ENCODE measurements around the gene ZNF512B.

The ZNF512B gene

DNA sequence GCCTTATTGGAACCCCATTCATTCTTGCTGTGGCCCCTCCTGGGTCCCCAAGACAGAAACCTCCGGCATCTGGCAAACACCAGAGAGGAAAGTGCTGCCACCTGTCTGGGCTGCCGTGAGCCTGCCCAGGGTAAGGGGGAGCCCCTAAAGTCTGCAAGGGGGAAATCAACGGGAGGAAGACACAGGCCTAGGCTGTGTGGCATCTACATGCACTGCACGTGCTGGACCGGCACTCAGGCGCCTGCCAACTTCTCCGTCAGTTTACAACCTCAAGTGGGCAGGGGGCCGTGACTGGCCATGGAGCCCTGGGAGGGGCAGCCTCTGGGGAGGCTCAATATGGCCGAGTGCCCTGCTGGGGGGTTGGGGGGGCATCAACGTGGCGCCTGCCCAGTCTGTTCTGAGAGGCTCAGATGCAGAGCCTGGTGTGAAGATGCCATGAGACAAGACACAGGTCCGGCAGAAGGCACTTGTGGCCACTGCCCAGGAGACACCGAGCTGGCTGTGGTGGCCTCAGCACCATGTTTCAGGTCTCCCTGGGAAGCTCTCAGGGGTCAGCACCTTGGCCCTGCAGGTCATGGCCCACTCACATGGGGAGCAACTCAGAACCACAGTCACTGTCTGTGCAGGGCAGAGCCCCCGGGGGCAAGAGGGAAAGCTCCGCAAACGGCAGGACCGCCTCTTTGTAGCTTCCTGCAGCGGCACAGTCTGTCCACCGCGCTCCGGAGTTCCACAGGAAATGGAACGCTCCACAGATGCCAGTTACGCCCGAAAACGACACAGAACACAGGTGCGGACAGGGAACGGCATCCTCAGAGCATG lies 21.9 kb downstream of the ZNF512B start:
- no peak for DNase-seq (ENCODE audit: low read depth, low spot score)

DNA sequence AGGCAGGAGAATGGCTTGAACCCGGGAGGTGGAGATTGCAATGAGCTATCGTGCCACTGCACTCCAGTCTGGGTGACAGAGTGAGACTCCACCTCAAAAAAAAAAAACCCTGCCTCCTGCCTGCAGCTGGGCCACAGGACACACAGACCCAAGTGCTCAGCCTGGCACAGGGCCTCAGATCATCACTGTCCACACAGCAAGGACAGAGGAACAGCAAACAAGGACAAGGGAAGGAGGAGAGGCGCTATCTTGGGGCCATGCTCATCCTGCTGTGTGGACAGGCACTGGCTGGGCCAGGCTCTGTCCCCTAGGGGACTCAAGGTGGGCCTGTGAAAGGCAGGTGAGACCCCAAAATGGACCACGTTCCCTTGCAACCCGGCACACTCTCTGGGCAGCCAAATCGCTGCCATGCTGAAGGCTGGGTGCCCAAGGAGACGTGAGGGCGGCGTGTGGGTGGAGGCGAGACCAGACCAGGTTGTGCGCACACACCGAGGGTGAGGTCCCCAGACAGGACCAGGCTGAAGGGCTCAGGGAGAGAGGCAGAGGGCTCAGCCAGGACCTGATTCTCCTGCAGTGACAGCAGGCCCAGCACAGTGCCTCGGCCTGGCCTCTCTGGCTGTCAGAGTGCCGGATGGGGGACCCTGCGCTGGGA lies 22.6 kb downstream of the ZNF512B start:
- no peak for DNase-seq (ENCODE audit: low read depth, low spot score)

DNA sequence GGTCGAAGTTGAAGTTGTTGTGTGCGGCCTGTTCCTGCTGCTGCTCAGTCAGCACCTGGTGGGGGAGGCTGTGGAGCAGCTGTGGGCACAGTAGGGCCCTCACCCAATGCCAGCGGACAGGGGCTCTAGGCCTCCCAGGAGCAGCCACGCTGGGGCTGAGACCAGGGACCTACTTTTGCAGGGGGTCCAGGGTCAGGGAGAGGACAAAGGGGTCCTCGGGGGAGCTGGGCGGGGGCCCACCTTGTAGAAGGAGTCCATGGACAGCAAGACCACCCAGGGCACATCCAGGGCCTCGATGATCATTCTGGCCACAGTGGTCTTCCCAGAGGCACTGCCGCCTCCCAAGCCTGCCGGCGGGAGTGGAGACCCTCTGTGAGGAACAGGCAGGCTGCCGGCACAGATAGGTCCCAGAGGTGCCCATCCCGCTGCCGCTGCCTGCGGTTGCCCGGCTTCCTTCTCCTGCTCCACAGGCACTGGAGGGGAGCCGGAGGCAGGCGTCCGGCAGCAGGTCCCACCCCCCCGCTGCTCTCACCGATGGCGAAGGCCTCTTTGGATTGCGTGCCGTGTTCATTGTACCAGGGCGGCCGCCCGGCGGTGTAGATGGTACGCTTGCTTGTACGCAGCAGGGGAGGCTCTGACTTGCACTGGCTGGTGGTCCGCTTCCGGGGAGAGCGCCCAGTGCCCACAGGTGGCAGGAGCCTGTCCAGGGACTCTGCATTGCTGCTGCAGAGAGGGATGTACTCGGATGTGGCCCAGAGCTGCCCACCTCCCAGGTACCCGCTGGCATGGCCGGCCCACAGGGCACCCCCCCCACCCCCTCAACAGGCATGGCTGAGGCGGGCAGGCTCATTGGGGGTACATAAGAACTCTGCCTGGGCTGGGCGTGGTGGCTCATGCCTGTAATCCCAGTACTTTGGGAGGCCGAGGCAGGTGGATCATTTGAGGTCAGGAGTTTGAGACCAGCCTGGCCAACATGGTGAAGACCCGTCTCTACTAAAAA lies 23.5 kb downstream of the ZNF512B start:
- no peak for DNase-seq (ENCODE audit: low read depth, low spot score)

DNA sequence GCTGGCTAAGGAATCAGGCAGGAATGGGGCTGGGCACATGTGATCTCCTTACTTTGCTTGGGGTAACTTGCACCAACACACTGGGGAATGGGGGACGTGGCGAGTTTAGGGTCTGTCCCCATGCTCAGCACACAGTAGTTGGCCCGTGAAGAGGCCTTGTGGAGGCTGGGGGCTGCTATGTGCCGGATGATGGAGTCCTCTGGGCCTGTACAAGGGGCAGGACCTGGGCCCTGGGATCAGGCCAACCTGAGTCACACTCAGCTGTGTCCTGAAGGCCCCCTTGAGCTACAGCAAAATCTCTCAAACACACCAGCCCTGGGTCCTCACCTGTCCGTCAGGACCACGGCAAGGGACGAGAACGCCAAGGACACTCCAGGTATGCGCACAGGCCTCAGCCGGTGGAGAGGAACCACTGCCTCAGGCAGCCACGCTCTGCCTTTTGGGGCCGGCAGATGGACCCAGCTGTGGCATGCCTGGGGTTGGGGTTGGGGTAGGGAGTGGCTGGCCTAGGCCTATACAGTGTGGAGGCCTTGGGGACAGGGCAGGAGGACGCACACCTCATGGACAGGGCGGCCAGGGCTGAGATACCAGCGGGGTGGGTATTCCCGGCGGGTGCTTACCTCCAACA lies 24.6 kb downstream of the ZNF512B start:
- no peak for DNase-seq (ENCODE audit: low read depth, low spot score)

DNA sequence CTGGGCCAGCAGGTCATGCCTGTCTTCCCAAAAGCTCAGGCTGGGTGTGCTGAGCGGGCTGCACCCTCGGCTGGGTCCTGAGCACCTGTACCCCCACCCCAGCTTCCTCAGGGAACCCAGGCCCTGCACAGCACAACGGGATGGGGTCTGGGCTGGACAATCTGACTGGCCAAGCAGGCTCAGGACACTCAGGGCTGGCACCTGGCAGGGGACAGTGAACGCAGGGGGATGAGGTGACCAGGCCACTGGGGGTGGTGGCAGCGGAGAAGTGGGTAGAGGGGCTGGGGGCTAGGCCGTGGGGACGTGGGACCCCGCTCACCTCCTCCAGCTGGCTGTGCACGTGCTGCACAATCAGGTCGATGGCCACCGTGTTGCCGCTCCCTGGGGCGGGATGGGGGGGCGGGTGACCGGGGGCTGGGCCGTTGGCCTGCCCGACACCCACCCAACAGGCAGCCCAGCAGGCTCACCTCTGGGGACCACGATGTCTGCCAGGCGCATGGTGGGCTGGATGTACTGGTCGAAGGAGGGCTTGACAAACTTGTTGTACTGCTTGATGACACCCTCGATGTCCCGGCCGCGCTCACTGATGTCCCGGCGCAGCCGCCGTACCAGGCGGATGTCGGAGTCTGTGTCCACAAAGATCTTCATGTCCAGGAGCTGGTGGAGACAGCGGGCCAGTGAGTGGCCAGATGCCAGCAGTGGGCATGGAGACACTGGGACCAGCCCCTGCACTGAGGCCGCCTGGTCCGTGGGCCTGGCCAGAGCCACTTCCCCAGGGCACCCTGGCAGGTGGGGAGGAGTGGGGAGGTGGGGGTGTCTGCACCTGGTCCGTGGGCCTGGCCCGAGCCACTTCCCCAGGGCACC lies 25.4 kb downstream of the ZNF512B start:
- no peak for DNase-seq (ENCODE audit: low read depth, low spot score)

DNA sequence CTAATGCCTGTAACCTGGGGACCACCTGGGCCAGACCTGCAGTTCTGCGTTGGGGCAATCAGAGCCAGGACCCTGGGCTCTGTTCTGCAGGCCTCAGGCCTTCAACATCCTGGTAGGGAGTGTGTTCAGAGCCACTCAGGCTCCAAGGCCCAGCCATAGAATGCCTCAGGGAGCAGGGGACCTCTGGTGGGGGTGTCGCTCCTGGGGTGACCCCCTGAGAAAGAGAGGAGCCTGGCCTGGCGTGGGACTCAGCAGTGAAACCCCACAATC lies 26.0 kb downstream of the ZNF512B start:
- DNase-seq (ENCODE audit: low read depth, low spot score) = no peak

DNA sequence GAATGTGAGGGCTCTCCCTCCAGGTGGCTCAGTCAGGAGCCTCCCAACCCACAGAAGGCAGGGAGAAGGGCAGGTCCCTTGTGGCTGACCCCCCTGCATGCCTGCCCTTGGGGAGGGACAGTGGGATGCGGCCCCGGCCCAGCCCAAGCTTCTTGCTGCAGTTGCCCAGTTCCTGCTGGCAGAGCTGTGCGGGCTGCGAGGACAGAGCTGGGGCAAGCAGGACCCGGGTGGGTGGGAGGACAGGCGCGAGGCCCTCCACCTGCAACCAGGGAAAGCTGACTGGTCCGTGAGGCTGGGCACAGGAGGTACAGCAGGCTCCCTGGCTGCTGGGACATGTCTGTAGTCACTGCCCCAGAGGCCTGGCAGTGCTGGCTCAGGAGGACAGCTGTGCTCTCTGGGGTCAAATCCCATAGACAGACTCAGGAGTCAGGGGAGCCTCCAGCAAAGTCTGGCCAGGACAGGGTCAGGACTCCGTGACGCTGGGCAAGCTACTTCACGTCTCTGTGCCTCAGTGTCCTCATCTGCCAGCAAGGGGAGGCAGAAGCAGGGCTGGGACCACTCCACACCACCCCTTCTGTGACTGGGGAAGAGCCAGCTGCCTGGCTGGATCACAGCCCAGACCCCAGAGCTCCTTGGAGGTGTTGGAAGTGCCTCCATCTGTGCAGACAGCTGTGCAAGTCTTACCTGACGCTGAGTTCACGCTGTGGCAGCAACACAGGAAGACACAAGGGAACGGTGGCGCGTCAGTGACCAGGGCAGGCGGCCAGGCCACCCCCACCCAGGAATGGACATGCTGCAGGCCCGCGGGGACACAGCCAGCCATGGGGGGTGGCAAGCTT lies 26.5 kb downstream of the ZNF512B start:
- no peak for DNase-seq (ENCODE audit: low read depth, low spot score)

DNA sequence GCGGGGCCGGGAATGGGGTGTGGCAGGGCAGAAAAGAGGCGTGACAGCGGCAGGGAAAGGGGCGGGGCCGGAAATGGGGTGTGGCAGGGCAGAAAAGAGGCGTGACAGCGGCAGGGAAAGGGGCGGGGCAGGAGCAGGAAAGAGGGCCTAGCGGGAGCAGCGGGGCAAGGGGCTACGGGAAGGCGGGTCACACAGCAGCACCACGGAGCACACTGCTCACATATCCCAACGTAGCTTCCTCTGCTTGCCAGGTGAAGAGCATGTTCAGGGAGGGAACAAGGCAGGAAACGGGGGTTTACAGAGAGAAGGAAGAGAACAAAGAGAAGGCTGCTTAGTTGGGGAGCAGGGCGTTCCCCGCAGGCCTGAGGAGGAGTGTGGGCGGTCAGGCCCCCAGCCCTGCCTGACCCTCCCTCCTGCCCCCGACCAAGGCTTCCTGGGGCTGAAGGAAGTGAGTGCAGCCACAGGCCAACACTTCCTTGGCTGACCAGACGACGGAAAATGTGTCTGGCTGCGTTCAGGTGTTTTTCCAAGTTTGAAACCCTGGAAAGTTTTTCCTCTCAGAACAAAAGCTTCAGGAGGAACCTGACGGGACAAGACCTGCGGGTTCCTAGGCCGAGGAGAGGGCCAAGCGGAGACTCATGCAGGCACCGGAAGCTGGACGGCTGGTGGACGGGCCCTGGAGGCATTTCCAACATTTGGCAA lies 27.3 kb downstream of the ZNF512B start:
- DNase-seq (ENCODE audit: low read depth, low spot score) = no peak

DNA sequence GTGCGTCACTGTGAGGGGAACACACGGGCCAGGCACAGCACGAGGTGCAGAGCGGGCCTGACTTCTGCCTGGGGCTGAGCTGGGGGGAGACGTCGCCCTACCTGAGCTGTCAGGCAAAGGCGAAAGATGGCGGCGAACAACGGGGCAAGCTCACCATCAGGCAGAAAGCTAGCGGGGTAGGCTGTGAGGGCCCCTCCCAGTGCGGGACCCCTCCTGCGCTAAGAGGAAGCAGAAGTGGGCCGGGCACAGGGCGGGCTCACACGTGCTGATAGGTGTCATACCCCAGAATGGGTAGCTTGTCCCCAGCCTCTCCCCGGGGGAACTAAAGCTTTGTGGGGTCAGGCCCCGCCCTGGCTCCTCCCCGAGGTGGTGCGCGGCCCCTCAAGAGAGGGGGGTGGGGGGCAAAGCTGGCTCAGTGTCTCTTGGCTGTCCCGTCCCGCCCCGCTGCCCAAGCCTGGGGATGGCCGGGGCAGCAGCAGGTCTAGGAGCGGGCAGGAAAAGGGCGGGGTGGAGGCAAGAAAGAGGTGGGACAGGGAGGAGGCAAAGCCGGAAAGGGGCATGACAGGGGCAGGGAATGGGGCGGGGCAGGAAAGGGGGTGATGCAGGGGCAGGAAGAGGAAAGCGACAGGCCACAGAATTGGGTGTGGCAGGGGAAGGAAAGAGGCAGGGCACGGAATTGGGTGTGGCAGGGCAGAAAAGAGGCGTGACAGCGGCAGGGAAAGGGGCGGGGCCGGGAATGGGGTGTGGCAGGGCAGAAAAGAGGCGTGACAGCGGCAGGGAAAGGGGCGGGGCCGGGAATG lies 28.2 kb downstream of the ZNF512B start:
- DNase-seq (ENCODE audit: low read depth, low spot score) = no peak

DNA sequence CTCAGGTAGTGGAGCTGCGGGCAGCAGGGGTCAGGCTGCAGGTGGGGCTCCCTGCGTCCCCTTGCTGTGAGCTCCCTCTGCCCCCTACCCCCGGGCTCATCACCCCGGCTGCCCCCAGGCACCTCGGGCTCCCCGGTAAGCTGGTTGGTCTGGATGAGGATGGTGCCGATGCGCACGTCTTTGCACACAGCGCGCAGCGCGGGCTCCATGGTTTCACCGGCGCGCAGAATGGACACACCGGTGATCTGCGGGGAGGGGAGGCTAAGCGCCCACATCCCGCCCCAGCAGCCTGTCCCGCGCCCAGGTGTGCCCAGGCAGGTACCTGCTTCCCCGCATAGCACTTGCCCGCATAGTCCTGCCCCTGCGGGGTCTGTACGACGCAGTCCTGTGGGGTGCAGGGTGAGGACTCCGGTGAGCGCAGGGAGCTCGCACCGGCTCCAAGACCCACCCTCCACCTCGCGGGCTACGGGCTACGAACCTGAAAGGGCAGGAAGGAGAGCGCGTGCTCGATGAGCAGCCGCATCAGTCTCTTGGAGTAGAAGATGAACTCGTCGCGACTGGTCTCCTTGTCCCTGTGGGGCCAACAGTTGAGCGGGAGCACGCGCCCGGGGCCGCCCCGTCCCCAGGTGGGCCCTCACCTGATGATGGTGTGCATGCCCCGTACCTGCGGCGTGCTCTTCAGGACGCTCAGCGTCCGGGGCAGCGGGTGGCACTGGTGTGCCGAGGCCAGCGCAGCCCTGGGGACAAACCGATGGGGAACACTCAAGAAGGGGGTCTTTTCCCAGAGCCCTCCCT lies 29.1 kb downstream of the ZNF512B start:
- DNase-seq (ENCODE audit: low read depth, low spot score) = no peak

DNA sequence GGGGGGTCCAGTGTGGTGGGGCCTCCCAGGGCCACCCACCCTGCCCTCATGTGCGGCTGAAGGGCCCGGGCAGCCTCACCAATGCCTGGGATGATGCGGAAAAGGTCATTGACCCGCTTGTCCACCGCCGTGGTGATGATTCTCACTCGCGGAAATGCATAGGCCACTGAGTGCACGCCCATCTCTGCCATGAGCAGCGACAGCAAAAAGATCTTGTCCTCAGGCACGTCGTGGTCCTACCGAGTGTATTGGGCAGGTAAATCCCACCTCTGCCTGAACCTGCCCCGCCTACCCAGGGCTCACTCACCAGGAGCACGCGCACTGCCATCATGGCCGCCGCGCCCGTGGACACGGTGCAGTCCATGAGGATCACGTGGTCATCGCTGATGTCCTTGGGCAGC lies 29.7 kb downstream of the ZNF512B start:
- DNase-seq (ENCODE audit: low read depth, low spot score) = no peak

DNA sequence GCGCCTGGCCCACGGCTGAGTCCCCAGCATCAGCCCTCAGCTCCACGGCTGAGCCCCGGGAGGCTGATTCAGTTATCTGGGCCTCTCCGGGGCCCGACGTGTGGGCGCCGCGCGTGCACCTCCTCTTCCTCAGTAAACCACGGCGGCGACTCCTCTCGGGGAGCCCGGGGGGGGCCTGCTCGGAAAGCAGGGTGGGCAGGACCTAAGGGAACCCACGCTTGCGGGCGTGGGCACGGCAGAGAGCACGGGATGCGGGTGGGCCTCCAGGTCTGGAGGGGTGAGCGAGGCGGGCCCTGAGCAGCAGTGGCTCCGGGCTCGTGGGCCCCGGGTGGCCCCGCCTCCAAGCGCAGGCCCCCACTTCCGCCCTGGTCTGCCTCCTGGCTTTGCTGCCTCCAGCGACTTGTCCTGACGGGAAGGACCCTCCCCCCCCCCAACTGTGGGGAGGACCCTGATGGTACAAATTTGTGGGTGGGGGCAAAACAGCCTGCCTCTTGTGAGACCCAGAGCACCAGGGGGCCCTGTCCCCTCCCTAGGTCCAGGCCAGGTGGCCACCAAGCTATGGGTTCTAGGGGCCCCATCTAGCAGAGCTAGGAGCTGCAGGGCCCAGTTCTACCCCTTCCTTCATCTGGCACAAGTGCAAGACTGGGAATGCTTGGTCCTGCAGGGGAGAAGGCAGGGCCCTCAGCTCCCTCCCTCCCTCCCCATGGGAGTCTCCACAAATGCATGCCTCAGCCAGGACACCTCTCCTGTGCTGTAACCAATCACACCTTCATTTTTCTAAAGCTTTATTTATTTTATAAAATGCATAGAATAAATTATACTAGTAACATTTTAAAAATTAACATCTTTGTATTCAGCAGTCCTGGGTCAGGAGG lies 30.4 kb downstream of the ZNF512B start:
- DNase-seq (ENCODE audit: low read depth, low spot score) = no peak

DNA sequence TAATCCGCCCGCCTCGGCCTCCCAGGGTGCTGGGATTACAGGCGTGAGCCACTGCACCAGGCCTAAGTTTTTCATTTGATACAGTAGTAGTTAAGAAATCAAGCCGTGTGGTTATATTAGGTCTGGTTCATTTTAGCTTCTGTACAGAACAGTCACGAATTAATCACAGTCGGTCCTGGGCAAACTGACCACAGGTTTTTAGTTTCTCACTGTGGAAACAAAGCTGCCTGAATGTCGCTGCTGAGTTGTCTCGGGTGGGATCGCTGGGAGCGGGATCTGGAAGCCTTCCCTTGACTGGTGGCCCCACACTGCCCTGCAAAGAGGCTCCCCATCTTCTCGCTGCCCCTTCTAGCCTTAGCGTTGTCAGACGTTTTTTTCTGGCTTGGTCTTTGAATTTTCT lies 32.1 kb downstream of the ZNF512B start:
- no peak for DNase-seq (ENCODE audit: low read depth, low spot score)

DNA sequence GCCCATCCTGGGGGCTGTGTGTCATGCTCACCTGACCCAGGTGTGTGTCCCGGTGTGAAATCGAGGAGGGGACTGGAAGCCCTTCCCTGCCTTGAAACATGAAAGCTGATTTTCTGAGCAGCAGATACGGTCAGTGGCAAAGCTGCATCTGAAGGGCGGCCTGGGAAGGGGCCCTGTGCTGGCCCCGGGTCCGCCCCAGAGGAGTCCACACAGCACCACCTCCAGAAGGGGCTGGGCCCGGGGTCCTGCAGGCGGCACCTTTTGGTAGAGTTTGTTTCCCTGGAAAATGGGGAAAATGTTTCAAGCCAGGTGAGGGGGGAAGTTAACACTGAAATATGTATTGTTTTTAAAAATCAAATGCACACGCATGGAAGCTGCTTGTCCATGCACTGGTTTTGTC lies 34.3 kb downstream of the ZNF512B start:
- no peak for DNase-seq (ENCODE audit: low read depth, low spot score)

DNA sequence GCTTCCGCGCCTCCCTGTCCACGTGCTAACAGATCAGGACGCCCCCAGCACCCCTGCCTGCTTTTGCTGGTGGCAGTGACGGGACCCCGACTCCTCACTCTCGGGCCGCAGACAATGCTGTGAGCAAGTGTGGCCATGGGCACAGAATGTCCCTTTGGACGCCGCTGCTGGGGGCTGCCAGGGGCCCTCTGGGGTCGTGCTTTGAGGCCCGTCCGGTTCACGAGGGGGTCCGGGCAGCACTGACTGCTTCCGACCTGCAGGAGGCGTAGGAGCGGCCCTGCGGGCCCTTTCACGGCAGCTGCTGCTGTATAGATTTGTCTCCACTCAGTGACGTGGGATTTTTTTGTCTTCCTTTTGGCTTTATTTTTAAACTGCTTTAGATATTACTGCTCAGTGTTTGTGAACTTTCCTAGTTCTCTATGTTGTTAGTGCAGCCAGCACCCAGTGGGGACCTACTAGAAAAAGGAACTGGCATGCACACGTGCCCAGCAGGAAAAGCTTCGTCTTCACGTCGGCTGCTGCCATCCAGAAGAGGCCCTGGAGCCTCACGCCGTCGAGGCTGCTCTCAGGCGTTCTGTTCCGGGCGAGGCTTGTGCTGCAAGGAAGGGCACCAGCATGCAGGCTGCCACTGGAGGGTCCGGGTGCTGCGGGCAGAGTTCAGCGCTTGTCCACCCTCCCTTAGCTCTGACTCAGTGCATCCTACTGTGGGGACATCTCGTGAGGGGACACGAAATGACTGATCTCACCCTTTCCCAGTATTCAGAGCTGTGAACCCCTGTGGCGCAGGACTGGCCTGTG lies 35.3 kb downstream of the ZNF512B start:
- no peak for DNase-seq (ENCODE audit: low read depth, low spot score)

DNA sequence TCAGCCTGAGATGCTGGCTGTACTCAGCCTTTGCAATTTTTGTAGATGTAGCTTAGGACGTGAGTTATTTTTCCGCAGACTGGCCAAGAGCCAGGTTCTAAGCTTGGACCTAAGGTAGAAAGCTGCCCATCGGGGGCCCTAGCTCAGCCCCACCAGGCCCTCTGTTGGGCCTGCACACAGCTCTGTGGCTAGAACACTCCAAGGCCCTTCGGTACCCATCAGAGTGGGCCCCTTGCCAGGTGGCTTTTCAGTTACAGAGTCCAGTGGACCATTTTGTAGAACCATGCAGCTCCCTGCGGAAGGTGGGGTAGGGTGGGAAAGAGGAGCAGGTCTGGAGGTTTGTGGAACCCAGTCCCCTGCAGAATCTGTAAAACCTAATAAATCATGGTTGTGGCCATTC lies 36.1 kb downstream of the ZNF512B start:
- no peak for DNase-seq (ENCODE audit: low read depth, low spot score)

Measured in smooth muscle cell of the brain vasculature (primary cell).